Endothelial cell of umbilical vein (primary cell): ENCODE results near the gene OAF. TPM values are rescaled to one million over a fixed set of nuclear protein-coding genes. Genes with fewer than 3 reads are reported as not detected.

ENCODE experiments used
- BruUV-seq: library from RNA; stranded (reverse); fragments of 400-500 nt; replicated peaks from 2 replicates; lab custom pipeline; 2021; lab: Mats Ljungman, UMichigan
- CTCF ChIA-PET: fragments of 300-600, 350-600 bp; sonication (Branson Sonifier 250); formaldehyde crosslinking; loops from one replicate; lab custom pipeline; 2021; ENCODE audit warnings: antibody characterized with exemption, inconsistent platforms; lab: Charles Lee
- POLR2A ChIA-PET: fragments of 300-600, 350-600 bp; sonication (Branson Sonifier 250); formaldehyde crosslinking; loops from one replicate; lab custom pipeline; 2021; ENCODE audit warnings: antibody characterized with exemption, inconsistent platforms; lab: Charles Lee
- DNase-seq: peaks from one replicate; pipeline ENCODE4 v3.0.0-alpha.2; 2011; ENCODE audit warnings: low read depth, low spot score
- FAIRE-seq: peaks from 2 replicates; lab custom pipeline; 2011; peaks lifted over from hg19 to GRCh38; lab: Jason Lieb, UNC
- H2AFZ ChIP-seq: 2 replicates; pipeline ENCODE4 v1.6.0; 2012; ENCODE audit warnings: low read depth, low read length, control low read depth, inconsistent platforms
- H3K27ac ChIP-seq: 2 replicates; pipeline ENCODE4 v1.5.1; 2011; ENCODE audit warnings: low read depth, mild to moderate bottlenecking, control low read depth, low read length, moderate library complexity; ENCODE audit not compliant: insufficient read depth
- H3K27me3 ChIP-seq, 2 experiments: 2 replicates each; pipeline versions ENCODE4 v1.6.0 to v1.6.1; 2011; ENCODE audit warnings: low read length in 2 of 2, mixed read lengths in 1 of 2; ENCODE audit not compliant: control insufficient read depth in 2 of 2, insufficient read depth in 2 of 2
- H3K36me3 ChIP-seq, 2 experiments: 2 replicates in 1 of 2; 3 replicates in 1 of 2; pipeline ENCODE4 v1.5.1; 2011; ENCODE audit warnings: low read length in 2 of 2, mild to moderate bottlenecking in 1 of 2, moderate library complexity in 1 of 2; ENCODE audit not compliant: control insufficient read depth in 2 of 2, insufficient read depth in 2 of 2; ENCODE audit errors: extremely low read depth in 1 of 2
- H3K4me1 ChIP-seq: 3 replicates; pipeline ENCODE4 v1.5.1; 2011; ENCODE audit warnings: mild to moderate bottlenecking, low read length; ENCODE audit not compliant: control insufficient read depth, insufficient read depth; ENCODE audit errors: extremely low read depth
- H3K4me2 ChIP-seq: 2 replicates; pipeline ENCODE4 v1.6.1; 2011; ENCODE audit warnings: low read length, control low read depth, mixed read lengths; ENCODE audit not compliant: insufficient read depth
- H3K4me3 ChIP-seq, 3 experiments: fragments of 200-600 bp in 1 of 3; sonication (generic), shearing (Covaris generic) in 1 of 3; replicated peaks in 1 of 3; 2 replicates each; pipeline ENCODE4 v1.5.1; 2011 to 2016; ENCODE audit warnings: control low read depth in 3 of 3, low read length in 3 of 3, mild to moderate bottlenecking in 2 of 3, inconsistent platforms in 1 of 3, low read depth in 1 of 3, moderate library complexity in 1 of 3; ENCODE audit not compliant: insufficient read depth in 1 of 3
- H3K79me2 ChIP-seq: 2 replicates; pipeline ENCODE4 v1.6.0; 2012; ENCODE audit warnings: low read length, inconsistent platforms; ENCODE audit not compliant: control insufficient read depth, insufficient read depth
- H3K9ac ChIP-seq: replicated peaks from 2 replicates; pipeline ENCODE3; 2011; ENCODE audit warnings: low read length, control low read depth; ENCODE audit not compliant: insufficient read depth; ENCODE audit errors: extremely low read depth
- H3K9me1 ChIP-seq: replicated peaks from 3 replicates; pipeline ENCODE4 v1.6.0; 2011; ENCODE audit warnings: mild to moderate bottlenecking, low read length; ENCODE audit not compliant: control insufficient read depth, insufficient read depth; ENCODE audit errors: extremely low read depth
- H3K9me3 ChIP-seq: replicated peaks from 2 replicates; pipeline ENCODE4 v1.5.1; 2012; ENCODE audit warnings: low read length, inconsistent platforms; ENCODE audit not compliant: control insufficient read depth, insufficient read depth
- H4K20me1 ChIP-seq: replicated peaks from 2 replicates; pipeline ENCODE3; 2011; ENCODE audit warnings: mild to moderate bottlenecking, low read length; ENCODE audit not compliant: control insufficient read depth, insufficient read depth; ENCODE audit errors: extremely low read depth
- EZH2 ChIP-seq: IDR thresholded peaks from 2 replicates; pipeline ENCODE4 v1.6.1; 2012; ENCODE audit warnings: borderline replicate concordance, low read depth, mild to moderate bottlenecking, moderate library complexity, low read length, inconsistent platforms; ENCODE audit not compliant: severe bottlenecking
- FOS ChIP-seq: IDR thresholded peaks from 2 replicates; pipeline ENCODE4 v1.6.1; 2011; ENCODE audit warnings: mild to moderate bottlenecking, low read length, moderate library complexity, borderline replicate concordance; ENCODE audit not compliant: insufficient read depth
- GATA2 ChIP-seq: IDR thresholded peaks from 2 replicates; pipeline ENCODE4 v1.7.0; 2011; ENCODE audit warnings: low read depth, mild to moderate bottlenecking, moderate library complexity, mixed read lengths, low read length; ENCODE audit not compliant: insufficient read length, insufficient read depth
- JUN ChIP-seq: IDR thresholded peaks from 2 replicates; pipeline ENCODE4 v1.6.1; 2011; ENCODE audit warnings: borderline replicate concordance, low read depth; ENCODE audit not compliant: insufficient read length, insufficient read depth
- dilution Hi-C: fragments of 300-500 bp; cut with MboI; formaldehyde crosslinking; loops from one replicate; pipeline ENCODE4 v1.15.0; 2019; ENCODE audit warnings: low sequenced_read_pairs; ENCODE audit not compliant: extremely low pct_ligation_motif_present
- intact Hi-C: fragments of 100-400 bp; cut with micrococcal nuclease; formaldehyde crosslinking; loops from one replicate; pipeline ENCODE4 v1.10.0; 2022
- polyA plus RNA-seq, 4 experiments: library from polyadenylated mRNA; depleted of rRNA in 3 of 4; stranded (reverse) in 3 of 4; unstranded in 1 of 4; fragments of >200 nt; gene quantifications; 2 replicates each; pipeline versions ENCODE4 v1.2.1 to v1.2.3, GENCODE V29; 2011 to 2012; ENCODE audit warnings: missing spikeins in 1 of 4
- total RNA-seq: library from RNA; stranded (reverse); gene quantifications from 2 replicates; pipeline ENCODE4 v1.2.3, GENCODE V29; 2021
- TF ChIP-seq, protein P1 (sequence below), 2 donors: IDR thresholded peaks; 1 replicate in 1 of 2; 2 replicates in 1 of 2; pipeline ENCODE4 v1.5.1; 2011; ENCODE audit warnings: low read length in 2 of 2, mild to moderate bottlenecking in 2 of 2, moderate library complexity in 2 of 2, control low read depth in 1 of 2, inconsistent platforms in 1 of 2, low read depth in 1 of 2; ENCODE audit not compliant: insufficient read depth in 1 of 2; ENCODE audit errors: extremely low read depth in 1 of 2

OAF gene
- total and polyA plus RNA-seq, 2 donors (not counting 3 experiments of a cell fraction or from before 2014, with no cell fraction given), result 32.1 to 33.8 TPM

DNA sequence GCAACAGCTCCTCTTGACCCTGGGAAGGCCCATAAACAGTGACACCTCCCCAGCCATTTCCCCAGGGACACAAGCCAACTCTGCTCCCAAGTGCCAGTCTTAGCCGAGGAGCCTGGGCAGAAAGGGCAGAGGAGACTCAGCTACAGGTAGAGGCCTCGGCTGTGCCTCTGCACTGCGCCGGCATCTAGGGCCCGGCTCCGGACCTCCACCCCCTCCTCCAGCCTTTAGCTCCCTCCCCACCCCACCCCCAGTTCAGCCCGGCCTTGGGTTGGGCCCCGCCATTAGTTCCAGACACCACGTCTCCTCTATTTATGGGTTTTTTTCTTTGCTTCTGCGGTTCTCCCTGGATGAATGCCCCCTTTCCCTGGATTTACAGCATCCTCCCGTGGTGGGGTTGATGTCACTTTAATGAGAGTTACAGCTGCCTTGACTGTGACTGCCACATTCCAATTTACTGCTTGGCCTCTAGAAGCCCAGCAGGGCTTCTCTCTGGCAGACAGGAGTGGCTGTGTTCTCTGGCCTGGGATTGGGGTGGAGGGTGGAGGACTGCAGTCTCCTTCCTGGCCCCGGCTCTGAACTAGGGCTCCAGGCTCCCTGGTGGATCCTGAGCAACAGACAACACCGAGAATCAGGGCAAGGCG is 13.5 kb upstream of the OAF start:
- no peaks in the 10 kb centered on the region for H3K4me1 ChIP-seq
- no peaks in the 10 kb centered on the region for H3K36me3 ChIP-seq
- H3K9ac ChIP-seq, result no peak overlapping the region
- ChIA-PET CTCF (interaction anchor here (0.8 kb wide), 1 partner anchor 28 kb away, joined by 3 read pairs; no protein-coding TSS in a partner anchor), POLR2A (no interaction called here)
- H3K27me3 ChIP-seq, result peaks cover 7 to 11% of the 10 kb centered on the region in 2 experiments
- no peak overlapping the region for H2AFZ ChIP-seq
- no peak overlapping the region for H3K27ac ChIP-seq
- H3K4me3 ChIP-seq, result no peak overlapping the region
- no peaks in the 10 kb centered on the region for H3K9me1 ChIP-seq
- intact Hi-C loops, result no loop called here
- DNase-seq (no peak), FAIRE-seq (no peak)
- no peak overlapping the region for H3K4me2 ChIP-seq
- dilution Hi-C loops, result no loop called here
- H3K9me3 ChIP-seq, result no peaks in the 10 kb centered on the region
- H3K79me2 ChIP-seq, result no peaks in the 10 kb centered on the region
- TF ChIP-seq GATA2 (no peak), EZH2 (no peak), FOS (no peak), JUN (no peak)
- TF ChIP-seq, protein P1, sequence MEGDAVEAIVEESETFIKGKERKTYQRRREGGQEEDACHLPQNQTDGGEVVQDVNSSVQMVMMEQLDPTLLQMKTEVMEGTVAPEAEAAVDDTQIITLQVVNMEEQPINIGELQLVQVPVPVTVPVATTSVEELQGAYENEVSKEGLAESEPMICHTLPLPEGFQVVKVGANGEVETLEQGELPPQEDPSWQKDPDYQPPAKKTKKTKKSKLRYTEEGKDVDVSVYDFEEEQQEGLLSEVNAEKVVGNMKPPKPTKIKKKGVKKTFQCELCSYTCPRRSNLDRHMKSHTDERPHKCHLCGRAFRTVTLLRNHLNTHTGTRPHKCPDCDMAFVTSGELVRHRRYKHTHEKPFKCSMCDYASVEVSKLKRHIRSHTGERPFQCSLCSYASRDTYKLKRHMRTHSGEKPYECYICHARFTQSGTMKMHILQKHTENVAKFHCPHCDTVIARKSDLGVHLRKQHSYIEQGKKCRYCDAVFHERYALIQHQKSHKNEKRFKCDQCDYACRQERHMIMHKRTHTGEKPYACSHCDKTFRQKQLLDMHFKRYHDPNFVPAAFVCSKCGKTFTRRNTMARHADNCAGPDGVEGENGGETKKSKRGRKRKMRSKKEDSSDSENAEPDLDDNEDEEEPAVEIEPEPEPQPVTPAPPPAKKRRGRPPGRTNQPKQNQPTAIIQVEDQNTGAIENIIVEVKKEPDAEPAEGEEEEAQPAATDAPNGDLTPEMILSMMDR (IDR thresholded peaks at IDR 0.05; ENCODE audit: extremely low read depth in 1 of 2, insufficient read depth in 1 of 2, low read depth in 1 of 2, low read length in 2 of 2), result no peak
- no peaks in the 10 kb centered on the region for H4K20me1 ChIP-seq
- no TSS peak for BruUV-seq
